ENCODE measurements around the gene GPC6.

DNA sequence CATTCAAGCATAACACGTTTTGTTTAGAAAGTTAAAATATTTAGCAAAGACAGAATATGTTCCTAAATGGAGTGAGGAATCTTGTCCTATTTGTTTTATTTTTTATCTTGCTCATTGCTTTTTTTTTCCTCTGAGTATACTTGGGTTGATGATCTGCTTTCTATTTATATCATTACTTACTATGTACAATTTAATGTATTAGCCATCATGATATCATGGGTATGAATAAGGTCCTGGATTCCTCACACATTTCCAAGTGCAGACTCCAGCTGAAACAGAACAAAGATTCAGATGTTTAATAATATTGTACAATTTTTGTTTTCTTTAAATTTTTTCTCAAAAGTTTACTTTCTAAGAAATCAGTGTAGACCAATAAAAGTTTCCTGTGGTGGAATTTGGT is 388.2 kb downstream of the GPC6 start:
- no peak for TF ChIP-seq POLR2A (IDR thresholded peaks at IDR 0.05; ENCODE audit: low read depth, low read length)
- no peak for TF ChIP-seq TAF1 (IDR thresholded peaks at IDR 0.05; ENCODE audit: borderline replicate concordance, low read depth, low read length)
- no peak for TF ChIP-seq POLR2AphosphoS5 (IDR thresholded peaks at IDR 0.05; ENCODE audit: low read depth, low read length)
